Measurements from ENCODE around the gene HSPA12A. TPM values are rescaled to one million over a fixed set of nuclear protein-coding genes. Genes with fewer than 3 reads are reported as not detected.

The HSPA12A gene
- total RNA-seq, 2 experiments from 2014 or later: 0.40 to 0.41 TPM

DNA sequence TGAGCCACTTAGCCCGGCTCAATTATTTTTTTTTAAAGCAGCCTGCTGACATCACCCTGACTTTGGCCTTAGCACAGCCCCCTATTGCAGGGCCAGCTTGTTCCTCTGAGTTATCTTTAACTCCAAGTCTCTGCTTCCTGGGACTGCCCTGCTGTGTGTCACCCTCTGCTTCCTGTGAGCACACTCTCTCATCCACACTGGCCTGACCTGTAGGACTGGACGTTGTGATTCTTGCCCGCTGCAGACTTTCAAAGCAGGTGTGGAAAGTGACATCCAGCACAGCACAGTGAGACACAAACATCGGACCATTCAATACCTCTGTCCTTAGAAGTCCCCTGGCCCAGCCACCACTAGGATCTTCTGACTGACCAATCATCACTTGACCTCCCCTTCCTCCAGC, 26.4 kb upstream of the HSPA12A start:
- no peak for DNase-seq
- Mint-ChIP-seq H3K27ac (no peak overlapping the region), H3K4me1 (ENCODE audit: low read depth) (no peaks in the 10 kb centered on the region), H3K9me3 (peaks cover 3% of the 10 kb centered on the region), H3K27me3 (peaks cover 37% of the 10 kb centered on the region), H3K4me3 (no peak overlapping the region), H3K36me3 (no peaks in the 10 kb centered on the region)
- CTCF ChIA-PET: no interaction called here
- POLR2A ChIA-PET: no interaction called here
- intact Hi-C loops (cut with micrococcal nuclease): no loop called here

DNA sequence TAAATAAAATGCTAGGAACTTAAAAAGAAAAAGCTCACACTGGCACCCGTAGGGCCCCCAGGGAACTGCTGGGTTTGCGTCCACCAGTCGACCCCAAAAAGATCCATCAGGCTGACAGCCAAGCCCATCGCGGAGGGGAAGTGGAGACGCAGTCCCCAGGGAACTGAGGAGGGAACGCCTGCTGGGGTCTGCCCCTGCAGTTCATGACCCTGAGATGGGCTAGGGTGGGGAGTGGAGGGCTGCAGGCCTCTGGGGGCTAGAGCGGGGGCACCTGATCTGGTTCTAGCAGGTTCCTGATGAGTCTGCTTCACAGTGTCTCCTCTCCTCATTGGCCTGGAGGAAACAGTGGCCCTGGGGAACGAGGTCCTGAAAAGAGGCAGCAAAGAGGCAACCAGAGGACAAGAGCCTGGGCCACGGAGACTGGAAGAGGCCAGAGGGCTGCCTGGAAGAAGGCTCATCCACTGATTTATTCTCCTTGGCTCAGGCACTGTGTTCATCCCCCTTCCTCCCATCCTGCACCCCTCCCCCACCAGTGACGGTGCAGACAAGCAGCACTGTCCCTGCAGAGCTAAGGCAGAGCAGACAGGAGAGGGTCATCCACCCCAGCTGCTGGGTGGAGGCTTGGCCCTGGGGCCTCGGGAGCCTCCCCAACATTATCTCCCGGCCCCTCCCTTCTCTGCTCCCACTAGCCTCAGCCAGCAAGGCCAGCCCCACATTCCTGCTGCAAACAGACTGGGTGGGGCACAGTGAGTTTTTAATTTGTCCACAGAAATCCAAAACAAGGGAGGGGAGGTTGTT, 24.7 kb upstream of the HSPA12A start:
- CTCF ChIA-PET: interaction anchor here (0.7 to 2.7 kb wide), 2 partner anchors 76 to 85 kb away, joined by 3 to 10 read pairs; no protein-coding TSS in a partner anchor
- no peak for DNase-seq

DNA sequence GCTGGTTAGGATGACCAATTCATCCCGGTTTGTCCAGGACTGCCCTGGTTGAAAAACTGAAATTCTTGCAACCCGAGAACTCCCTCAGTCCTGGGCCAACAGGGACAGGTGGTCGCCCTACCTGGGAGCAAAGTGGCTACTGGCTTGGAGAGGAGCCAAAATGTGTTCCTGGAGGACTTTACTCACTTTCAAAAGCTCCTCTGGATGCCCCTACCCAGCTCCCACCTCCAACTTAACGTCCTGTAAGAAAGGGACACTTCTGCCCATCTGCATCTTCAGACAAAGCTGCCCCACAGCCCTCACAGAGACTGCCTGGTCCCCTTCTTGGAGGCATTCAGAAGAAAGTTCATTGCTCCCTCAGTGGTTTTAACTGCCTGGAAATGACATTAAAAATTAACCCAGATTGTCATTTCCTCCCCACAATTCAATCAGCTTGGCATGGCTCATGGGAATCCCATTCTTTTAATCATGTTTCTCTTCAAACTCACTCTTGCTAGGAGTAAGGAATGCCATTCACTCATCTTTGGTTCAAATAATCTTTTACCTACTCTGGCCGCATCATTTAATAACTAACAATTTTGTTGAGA, 24.0 kb upstream of the HSPA12A start:
- POLR2A ChIA-PET: no interaction called here
- CTCF ChIA-PET: interaction anchor here (0.7 to 2.7 kb wide), 3 partner anchors 75 to 84 kb away, joined by 3 to 10 read pairs (median 3); no protein-coding TSS in a partner anchor

More for the DNA sequence above, 24.7 kb upstream of the HSPA12A start:
- Mint-ChIP-seq H3K27me3 (peaks cover 51% of the 10 kb centered on the region), H3K9me3 (peaks cover 3% of the 10 kb centered on the region), H3K4me1 (ENCODE audit: low read depth) (no peaks in the 10 kb centered on the region), H3K27ac (no peak overlapping the region), H3K36me3 (no peaks in the 10 kb centered on the region), H3K4me3 (no peak overlapping the region)
- intact Hi-C loops (cut with micrococcal nuclease): no loop called here
- POLR2A ChIA-PET: no interaction called here

DNA sequence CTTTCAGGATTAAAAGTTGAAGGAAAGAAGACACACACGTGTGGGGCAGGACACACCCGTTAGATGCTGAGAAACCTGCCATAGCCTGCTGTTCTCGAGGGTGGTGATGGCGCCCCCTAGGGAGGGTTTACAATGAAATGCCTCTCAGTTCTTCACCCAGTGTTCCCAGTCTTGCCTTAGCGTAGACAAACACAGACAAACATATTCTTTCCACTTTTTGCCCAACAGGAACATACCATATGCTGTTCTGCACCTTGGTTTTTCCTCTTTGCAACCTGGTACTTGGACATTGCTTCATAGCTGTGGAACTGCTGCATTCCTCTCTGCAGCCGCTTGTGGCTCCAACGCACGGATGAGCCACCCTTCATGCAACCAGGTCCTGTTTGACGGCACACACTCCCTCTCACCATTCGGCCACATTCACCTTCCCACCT, 23.3 kb upstream of the HSPA12A start:
- H3K36me3 Mint-ChIP-seq: no peaks in the 10 kb centered on the region
- CTCF ChIA-PET: interaction anchor here (1.3 to 2.7 kb wide), 2 partner anchors 79 to 84 kb away, joined by 3 to 10 read pairs; no protein-coding TSS in a partner anchor
- POLR2A ChIA-PET: no interaction called here
- no peak overlapping the region for H3K27ac Mint-ChIP-seq
- no peaks in the 10 kb centered on the region for H3K4me1 Mint-ChIP-seq (ENCODE audit: low read depth)
- H3K9me3 Mint-ChIP-seq: peaks cover 3% of the 10 kb centered on the region
- peaks cover 52% of the 10 kb centered on the region for H3K27me3 Mint-ChIP-seq
- intact Hi-C loops (cut with micrococcal nuclease): loop anchor here (1.0 kb wide), 1 partner anchor 83 kb away; no protein-coding TSS in a partner anchor
- DNase-seq: peak; percentile 58
- H3K4me3 Mint-ChIP-seq: no peak overlapping the region

More for the DNA sequence above, 24.0 kb upstream of the HSPA12A start:
- H3K36me3 Mint-ChIP-seq: no peaks in the 10 kb centered on the region
- H3K9me3 Mint-ChIP-seq: peaks cover 3% of the 10 kb centered on the region
- peaks cover 52% of the 10 kb centered on the region for H3K27me3 Mint-ChIP-seq
- intact Hi-C loops (cut with micrococcal nuclease): no loop called here
- H3K4me3 Mint-ChIP-seq: no peak overlapping the region
- no peak overlapping the region for H3K27ac Mint-ChIP-seq
- no peaks in the 10 kb centered on the region for H3K4me1 Mint-ChIP-seq (ENCODE audit: low read depth)
- no peak for DNase-seq

DNA sequence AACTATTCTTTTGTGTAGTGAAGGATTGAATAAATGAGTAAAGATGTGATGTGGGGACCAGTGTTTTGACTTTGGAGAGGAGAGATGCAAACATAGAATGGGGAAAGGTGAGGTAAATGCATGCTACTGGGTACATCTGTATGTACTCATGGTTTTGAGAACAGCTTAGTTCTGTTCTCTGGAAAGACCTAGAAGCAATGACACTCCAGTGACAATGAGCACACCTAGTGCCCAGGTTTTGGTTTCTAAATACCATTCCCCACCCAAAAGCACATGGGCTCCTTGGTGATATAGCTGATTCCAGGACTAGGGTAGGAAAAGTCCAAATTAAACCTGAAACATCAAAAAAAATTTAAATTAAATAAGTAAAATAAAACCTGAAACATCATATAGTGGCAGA, 22.6 kb upstream of the HSPA12A start:
- no peak for DNase-seq

DNA sequence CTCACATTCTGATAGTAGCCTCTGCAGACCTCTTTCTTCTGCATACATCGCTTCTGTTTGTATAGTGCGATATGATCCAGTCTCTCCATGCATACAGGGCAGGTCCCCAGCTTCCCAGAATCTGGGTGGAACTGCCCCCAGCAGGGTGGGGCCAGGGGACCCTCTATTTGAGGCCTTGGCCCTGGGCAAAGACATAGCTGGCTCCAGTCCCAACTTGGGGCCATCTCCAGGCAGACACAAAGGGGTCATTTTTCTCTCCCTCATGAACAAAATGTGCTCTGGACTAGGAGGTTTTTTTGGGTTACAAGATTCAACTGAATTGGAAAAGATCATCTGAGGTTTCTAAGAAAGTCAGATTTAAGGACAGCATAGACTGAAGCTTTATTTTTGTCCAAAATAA, 21.1 kb upstream of the HSPA12A start:
- DNase-seq: no peak
- no peaks in the 10 kb centered on the region for H3K4me1 Mint-ChIP-seq (ENCODE audit: low read depth)
- POLR2A ChIA-PET: no interaction called here
- CTCF ChIA-PET: interaction anchor here (0.6 to 1.5 kb wide), 3 partner anchors 24 to 113 kb away, joined by 3 to 5 read pairs (median 5); no protein-coding TSS in a partner anchor
- intact Hi-C loops (cut with micrococcal nuclease): no loop called here
- H3K27me3 Mint-ChIP-seq: peaks cover 45% of the 10 kb centered on the region
- no peak overlapping the region for H3K4me3 Mint-ChIP-seq
- H3K36me3 Mint-ChIP-seq: no peaks in the 10 kb centered on the region
- H3K27ac Mint-ChIP-seq: no peak overlapping the region
- H3K9me3 Mint-ChIP-seq: peaks cover 9% of the 10 kb centered on the region

More for the DNA sequence above, 22.6 kb upstream of the HSPA12A start:
- H3K27ac Mint-ChIP-seq: no peak overlapping the region
- CTCF ChIA-PET: interaction anchor here (0.7 to 2.7 kb wide), 3 partner anchors 19 to 83 kb away, joined by 3 to 10 read pairs (median 3); no protein-coding TSS in a partner anchor
- intact Hi-C loops (cut with micrococcal nuclease): loop anchor here (1.0 kb wide), 1 partner anchor 83 kb away; no protein-coding TSS in a partner anchor
- H3K9me3 Mint-ChIP-seq: peaks cover 4% of the 10 kb centered on the region
- no peaks in the 10 kb centered on the region for H3K4me1 Mint-ChIP-seq (ENCODE audit: low read depth)
- no peak overlapping the region for H3K4me3 Mint-ChIP-seq
- H3K27me3 Mint-ChIP-seq: peaks cover 49% of the 10 kb centered on the region
- no peaks in the 10 kb centered on the region for H3K36me3 Mint-ChIP-seq
- POLR2A ChIA-PET: no interaction called here

DNA sequence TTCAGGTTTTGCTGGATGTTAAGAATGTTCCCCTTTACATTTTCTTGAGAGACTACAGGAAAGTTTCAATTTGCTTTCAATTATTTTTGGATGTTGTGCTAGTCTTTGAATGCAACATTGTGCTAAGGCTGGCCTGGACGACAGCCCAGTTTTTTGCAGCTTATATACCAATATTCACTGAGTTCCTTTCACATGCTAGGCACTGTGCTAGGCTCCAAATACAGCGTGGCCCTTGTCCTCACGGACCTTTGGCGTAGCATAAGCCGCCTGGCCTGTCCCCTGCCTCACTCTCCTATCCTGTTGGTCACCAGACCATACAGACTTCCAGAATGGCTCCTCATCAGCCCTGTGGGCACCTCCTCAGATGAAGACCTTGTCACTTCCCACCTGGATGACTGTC, 19.5 kb upstream of the HSPA12A start:
- H3K27ac Mint-ChIP-seq: no peak overlapping the region
- no peak for DNase-seq
- CTCF ChIA-PET: no interaction called here
- peaks cover 42% of the 10 kb centered on the region for H3K27me3 Mint-ChIP-seq
- no peak overlapping the region for H3K4me3 Mint-ChIP-seq
- intact Hi-C loops (cut with micrococcal nuclease): no loop called here
- peaks cover 9% of the 10 kb centered on the region for H3K9me3 Mint-ChIP-seq
- H3K4me1 Mint-ChIP-seq (ENCODE audit: low read depth): no peaks in the 10 kb centered on the region
- no peaks in the 10 kb centered on the region for H3K36me3 Mint-ChIP-seq
- POLR2A ChIA-PET: no interaction called here

DNA sequence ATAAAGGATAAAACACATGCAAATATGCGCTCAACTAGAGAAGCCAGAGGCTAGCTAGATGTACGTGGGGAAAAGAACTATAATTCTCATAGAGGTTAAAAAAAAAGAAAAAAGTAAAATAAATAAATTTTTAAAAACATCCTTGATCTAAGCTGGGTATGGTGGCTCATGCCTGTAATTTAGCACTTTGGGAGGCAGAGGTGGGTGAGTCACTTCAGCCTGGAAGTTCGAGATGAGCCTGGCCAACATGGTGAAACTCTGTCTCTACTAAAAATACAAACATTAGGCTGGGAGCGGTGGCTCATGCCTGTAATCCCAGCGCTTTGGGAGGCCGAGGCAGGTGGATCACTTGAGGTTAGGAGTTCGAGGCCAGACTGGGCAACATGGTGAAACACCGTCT, 18.6 kb upstream of the HSPA12A start:
- intact Hi-C loops (cut with micrococcal nuclease): no loop called here
- CTCF ChIA-PET: interaction anchor here (0.8 to 1.8 kb wide), 2 partner anchors 26 to 79 kb away, joined by 4 to 5 read pairs; no protein-coding TSS in a partner anchor
- no peak overlapping the region for H3K4me3 Mint-ChIP-seq
- POLR2A ChIA-PET: no interaction called here
- H3K27me3 Mint-ChIP-seq: peaks cover 41% of the 10 kb centered on the region
- peaks cover 9% of the 10 kb centered on the region for H3K9me3 Mint-ChIP-seq
- no peaks in the 10 kb centered on the region for H3K4me1 Mint-ChIP-seq (ENCODE audit: low read depth)
- H3K36me3 Mint-ChIP-seq: no peaks in the 10 kb centered on the region
- H3K27ac Mint-ChIP-seq: no peak overlapping the region
- no peak for DNase-seq

DNA sequence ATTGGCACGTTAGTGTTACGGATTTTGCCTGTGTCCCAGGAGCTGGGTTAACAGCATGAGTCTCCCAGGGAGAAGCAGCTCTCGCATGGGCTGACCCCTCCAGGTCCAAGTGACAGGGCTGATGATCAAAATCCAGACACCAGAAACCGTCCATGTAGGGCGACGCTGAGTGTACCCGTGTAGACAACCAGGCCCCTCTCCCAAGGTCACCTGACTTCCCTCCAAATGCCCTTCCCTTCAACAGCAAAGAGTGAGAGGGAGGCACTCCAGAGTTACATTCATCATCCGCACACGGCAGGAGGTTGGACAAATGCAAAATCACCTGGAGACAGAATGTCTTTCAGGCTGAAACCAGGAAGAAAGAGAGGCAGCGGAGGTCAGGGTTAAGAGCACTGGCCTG, 14.9 kb upstream of the HSPA12A start:
- Mint-ChIP-seq H3K4me1 (ENCODE audit: low read depth) (no peaks in the 10 kb centered on the region), H3K27me3 (peaks cover 23% of the 10 kb centered on the region), H3K27ac (no peak overlapping the region), H3K36me3 (no peaks in the 10 kb centered on the region), H3K9me3 (peaks cover 7% of the 10 kb centered on the region), H3K4me3 (no peak overlapping the region)
- POLR2A ChIA-PET: no interaction called here
- intact Hi-C loops (cut with micrococcal nuclease): no loop called here
- DNase-seq: no peak
- CTCF ChIA-PET: interaction anchor here (0.7 kb wide), 1 partner anchor 30 kb away, joined by 3 read pairs; no protein-coding TSS in a partner anchor

DNA sequence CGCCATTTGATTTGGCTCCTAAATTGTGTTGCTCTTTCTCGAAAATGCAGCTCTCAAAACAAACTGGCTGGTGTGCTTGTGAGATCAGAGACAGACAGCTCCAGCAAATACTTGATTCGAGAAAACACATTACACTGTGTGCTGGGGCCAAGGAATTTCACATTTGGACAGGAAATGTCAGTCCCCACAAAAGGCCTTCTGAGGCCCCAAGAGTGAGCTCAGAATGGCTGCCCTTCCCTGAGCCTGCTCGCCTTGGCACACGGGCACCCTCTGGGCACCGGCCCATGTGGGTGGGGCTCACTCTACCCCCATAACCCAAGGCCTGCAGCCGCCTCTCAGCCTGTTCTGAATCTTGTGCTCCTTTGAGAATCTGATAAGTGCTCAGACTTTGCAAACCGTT, 13.9 kb upstream of the HSPA12A start:
- POLR2A ChIA-PET: no interaction called here
- Mint-ChIP-seq H3K4me3 (no peak overlapping the region), H3K9me3 (peaks cover 7% of the 10 kb centered on the region), H3K4me1 (ENCODE audit: low read depth) (no peaks in the 10 kb centered on the region), H3K36me3 (no peaks in the 10 kb centered on the region), H3K27ac (no peak overlapping the region), H3K27me3 (peaks cover 27% of the 10 kb centered on the region)
- intact Hi-C loops (cut with micrococcal nuclease): no loop called here
- CTCF ChIA-PET: no interaction called here
- DNase-seq: no peak

DNA sequence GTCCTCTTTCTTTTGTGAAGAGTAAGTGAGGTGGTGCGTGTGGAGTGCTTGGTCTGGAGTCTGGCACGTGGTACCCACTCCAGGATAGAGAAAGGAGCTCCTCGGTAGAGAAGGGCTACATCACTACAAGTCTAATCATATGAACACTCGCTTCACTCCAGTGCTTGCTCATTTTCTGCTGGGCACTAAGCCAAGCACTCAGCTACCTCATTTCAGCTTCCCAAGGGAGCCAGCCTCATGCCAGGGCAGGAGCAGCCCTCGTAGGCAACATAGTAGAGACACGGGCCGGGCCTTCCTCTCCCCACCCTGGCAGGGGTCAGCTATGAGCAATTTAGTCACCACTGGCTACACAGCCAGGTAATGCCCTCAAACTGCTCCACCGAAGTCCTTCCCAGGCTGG, 11.4 kb upstream of the HSPA12A start:
- DNase-seq: no peak
- Mint-ChIP-seq H3K27me3 (peaks cover 33% of the 10 kb centered on the region), H3K36me3 (no peaks in the 10 kb centered on the region), H3K27ac (no peak overlapping the region), H3K9me3 (no peaks in the 10 kb centered on the region), H3K4me3 (no peak overlapping the region), H3K4me1 (ENCODE audit: low read depth) (no peaks in the 10 kb centered on the region)
- intact Hi-C loops (cut with micrococcal nuclease): no loop called here
- POLR2A ChIA-PET: no interaction called here
- CTCF ChIA-PET: no interaction called here

DNA sequence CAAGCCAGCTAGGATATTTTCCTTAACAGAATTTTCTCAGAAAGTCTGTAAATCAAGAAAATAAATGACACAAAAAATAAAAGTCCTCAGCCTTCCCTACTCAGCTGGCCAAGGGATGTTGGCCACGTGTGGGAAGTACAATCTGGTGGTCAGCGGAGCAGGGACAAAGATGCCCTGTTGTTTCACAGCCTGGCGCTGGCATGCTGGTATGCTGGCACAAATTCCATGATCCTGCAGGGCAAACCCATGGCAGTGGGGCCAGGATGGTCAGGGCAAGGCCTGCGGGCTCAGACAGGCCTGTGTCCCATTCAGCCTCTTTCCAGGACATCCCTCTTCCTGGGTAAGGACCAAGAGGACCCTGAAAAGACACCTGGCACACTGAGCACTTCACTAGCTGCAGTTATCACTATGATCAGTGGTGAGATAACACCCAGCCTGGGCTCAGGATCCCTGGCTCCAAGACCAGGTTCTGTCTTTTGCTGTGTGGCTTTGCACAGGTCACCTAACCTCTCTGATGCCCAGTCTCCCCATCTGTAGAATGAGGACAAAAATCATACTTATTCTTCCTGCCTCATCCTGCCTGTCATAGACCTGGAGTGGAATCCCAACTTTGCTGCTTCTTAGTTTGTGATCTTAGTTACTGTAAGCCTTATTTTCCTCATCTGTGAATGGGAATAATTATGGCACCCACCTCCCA, 10.8 kb upstream of the HSPA12A start:
- intact Hi-C loops (cut with micrococcal nuclease): no loop called here
- Mint-ChIP-seq H3K4me1 (ENCODE audit: low read depth) (no peaks in the 10 kb centered on the region), H3K27me3 (peaks cover 30% of the 10 kb centered on the region), H3K4me3 (no peak overlapping the region), H3K36me3 (no peaks in the 10 kb centered on the region), H3K27ac (no peak overlapping the region), H3K9me3 (no peaks in the 10 kb centered on the region)
- DNase-seq: no peak
- ChIA-PET POLR2A (no interaction called here), CTCF (no interaction called here)
